HFF-Myc (cell line): Measurements from ENCODE around the gene GNG7.

Source experiments
- DNase-seq: peaks from one replicate; pipeline ENCODE4 v3.0.0-alpha.2; 2011; ENCODE audit warnings: low read depth; ENCODE audit errors: extremely low read depth
- H3K4me3 ChIP-seq: replicated peaks from 2 replicates; pipeline ENCODE4 v1.5.1; 2011; ENCODE audit warnings: low read depth, mild to moderate bottlenecking, control low read depth, low read length
- TF ChIP-seq, protein P1 (sequence below): IDR thresholded peaks from 2 replicates; pipeline ENCODE4 v1.5.1; 2012; ENCODE audit warnings: mild to moderate bottlenecking, low read depth, low read length, control low read depth; ENCODE audit errors: missing control alignments

The GNG7 gene

DNA sequence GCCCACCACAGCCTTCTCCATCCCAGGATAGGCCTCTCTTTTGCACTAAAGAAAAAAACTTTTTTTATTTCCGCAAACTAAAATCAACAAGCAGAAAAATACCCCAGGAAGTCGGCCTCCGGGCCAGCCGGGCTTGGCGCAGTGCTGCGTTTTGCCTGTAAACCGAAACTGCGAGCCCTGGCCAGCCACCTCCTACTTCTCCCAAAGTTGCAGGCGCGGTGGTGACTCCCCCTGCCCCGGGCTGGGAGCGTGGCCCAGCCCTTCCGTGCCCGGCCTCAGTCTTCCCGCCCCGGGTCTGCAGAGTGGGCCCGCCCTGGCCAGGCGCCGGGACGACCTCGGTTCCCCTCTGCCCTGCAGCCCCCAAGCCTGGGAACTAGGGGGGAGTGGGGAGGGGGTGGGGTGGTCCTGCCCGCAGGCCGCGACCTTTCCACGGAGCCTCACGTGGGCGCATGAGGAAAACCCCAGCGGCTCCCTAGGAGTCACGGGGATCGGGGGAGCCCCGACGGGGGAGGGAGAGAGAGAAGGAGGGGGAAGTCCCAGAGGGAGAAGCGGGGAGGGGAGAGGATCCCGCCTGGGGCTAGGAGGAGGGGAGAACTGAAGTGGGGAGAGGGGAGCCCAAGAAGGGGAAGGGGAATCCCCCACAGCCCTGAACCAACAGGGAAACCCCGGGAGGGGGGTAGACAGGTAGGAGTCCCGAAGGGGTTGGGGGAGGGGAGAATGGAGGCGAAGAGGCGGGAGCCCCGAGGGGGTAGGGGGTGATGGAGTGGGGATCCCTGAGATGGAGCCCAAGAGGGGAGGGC is 223.5 kb downstream of the GNG7 start:
- TF ChIP-seq, protein P1, sequence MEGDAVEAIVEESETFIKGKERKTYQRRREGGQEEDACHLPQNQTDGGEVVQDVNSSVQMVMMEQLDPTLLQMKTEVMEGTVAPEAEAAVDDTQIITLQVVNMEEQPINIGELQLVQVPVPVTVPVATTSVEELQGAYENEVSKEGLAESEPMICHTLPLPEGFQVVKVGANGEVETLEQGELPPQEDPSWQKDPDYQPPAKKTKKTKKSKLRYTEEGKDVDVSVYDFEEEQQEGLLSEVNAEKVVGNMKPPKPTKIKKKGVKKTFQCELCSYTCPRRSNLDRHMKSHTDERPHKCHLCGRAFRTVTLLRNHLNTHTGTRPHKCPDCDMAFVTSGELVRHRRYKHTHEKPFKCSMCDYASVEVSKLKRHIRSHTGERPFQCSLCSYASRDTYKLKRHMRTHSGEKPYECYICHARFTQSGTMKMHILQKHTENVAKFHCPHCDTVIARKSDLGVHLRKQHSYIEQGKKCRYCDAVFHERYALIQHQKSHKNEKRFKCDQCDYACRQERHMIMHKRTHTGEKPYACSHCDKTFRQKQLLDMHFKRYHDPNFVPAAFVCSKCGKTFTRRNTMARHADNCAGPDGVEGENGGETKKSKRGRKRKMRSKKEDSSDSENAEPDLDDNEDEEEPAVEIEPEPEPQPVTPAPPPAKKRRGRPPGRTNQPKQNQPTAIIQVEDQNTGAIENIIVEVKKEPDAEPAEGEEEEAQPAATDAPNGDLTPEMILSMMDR, result no peak
- peak overlapping the region; percentile 95 for H3K4me3 ChIP-seq
- DNase-seq, result no peak

GRCh38 chr19:2478278-2478755 is 224.2 kb downstream of the GNG7 start:
- DNase-seq, result no peak
- TF ChIP-seq, protein P1, result no peak
- peak overlapping the region; percentile 95 for H3K4me3 ChIP-seq

GRCh38 chr19:2477732-2478191 is 224.7 kb downstream of the GNG7 start:
- TF ChIP-seq, protein P1, result no peak
- peak overlapping the region; percentile 95 for H3K4me3 ChIP-seq
- no peak for DNase-seq

DNA sequence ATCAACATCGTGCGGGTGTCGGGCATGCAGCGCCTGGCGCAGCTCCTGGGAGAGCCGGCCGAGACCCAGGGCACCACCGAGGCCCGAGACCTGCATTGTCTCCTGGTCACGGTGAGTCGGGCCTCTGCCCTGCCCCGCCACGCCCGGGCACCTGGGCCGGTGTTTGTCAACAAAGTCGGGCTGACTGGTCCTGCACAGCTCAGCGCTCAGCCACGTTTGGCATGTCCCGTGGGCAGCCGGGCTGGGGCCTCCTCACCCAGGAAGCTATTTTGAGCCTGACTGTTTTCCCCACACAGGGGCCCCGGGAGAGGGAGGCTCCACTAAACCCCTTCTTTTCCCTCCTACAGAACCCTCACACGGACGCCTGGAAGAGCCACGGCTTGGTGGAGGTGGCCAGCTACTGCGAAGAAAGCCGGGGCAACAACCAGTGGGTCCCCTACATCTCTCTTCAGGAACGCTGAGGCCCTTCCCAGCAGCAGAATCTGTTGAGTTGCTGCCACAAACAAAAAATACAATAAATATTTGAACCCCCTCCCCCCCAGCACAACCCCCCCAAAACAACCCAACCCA is 225.3 kb downstream of the GNG7 start:
- no peak for DNase-seq
- peak overlapping the region; percentile 95 for H3K4me3 ChIP-seq
- TF ChIP-seq, protein P1, result no peak

- peak overlapping the region; percentile 95 for H3K4me3 ChIP-seq
- no peak for DNase-seq
- TF ChIP-seq, protein P1, result no peak
Measured at GRCh38 chr19:2476451-2477140, 225.9 kb downstream of the GNG7 start.

- peak within 1 kb of the TSS; percentile 95 for H3K4me3 ChIP-seq
- TF ChIP-seq, protein P1, result no peak
- peak; percentile 93 for DNase-seq
Measured at GRCh38 chr19:2475702-2476450, 226.6 kb downstream of the GNG7 start, which contains the start of gene GADD45B. GADD45B (plus strand) TSS chr19:2476127; CDS start chr19:2476359, 232 bp downstream.
